D721Med (cell line): ENCODE data around the gene TSPAN16.

Experiments used
- DNase-seq: peaks from one replicate; pipeline ENCODE4 v3.0.0; 2011; ENCODE audit warnings: low spot score; ENCODE audit not compliant: insufficient read length
- FAIRE-seq: peaks from 2 replicates; lab custom pipeline; 2011; peaks lifted over from hg19 to GRCh38; lab: Jason Lieb, UNC
- CTCF ChIP-seq: IDR thresholded peaks from 2 replicates; pipeline ENCODE4 v1.5.1; 2012; ENCODE audit warnings: mild to moderate bottlenecking, control low read depth; ENCODE audit not compliant: insufficient read depth; ENCODE audit errors: missing control alignments

Gene TSPAN16

GRCh38 chr19:11252665-11253355, 43.1 kb upstream of the TSPAN16 start:
- DNase-seq, result no peak
- TF ChIP-seq CTCF, result no peak
- no peak for FAIRE-seq

- FAIRE-seq (no peak), DNase-seq (no peak)
- no peak for TF ChIP-seq CTCF
Observed at GRCh38 chr19:11254666-11255065, 41.3 kb upstream of the TSPAN16 start.

GRCh38 chr19:11256189-11256588, 39.8 kb upstream of the TSPAN16 start:
- DNase-seq (no peak), FAIRE-seq (no peak)
- no peak for TF ChIP-seq CTCF

- FAIRE-seq (no peak), DNase-seq (no peak)
- TF ChIP-seq CTCF, result no peak
Observed at GRCh38 chr19:11257846-11258380, 38.0 kb upstream of the TSPAN16 start.

DNA sequence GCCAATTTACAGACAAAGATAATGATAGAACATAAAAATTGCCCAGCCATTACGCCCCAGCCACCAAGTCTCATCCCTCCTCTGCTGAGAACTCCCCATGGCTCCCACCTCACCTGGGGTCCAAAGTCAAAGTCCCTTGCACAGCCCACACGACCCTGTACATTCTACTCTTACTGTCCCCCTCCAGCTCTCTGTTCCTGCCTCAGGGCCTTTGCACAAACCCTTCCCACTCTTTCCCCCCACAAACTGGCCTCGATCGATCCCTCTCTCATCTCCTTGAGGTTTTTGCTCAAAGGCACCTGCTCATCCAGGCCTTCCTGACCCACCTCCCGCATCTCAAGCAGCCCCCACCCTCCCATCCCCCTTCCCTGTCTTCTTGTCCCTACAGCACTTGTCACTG, 35.0 kb upstream of the TSPAN16 start:
- no peak for TF ChIP-seq CTCF
- FAIRE-seq, result no peak

GRCh38 chr19:11261431-11261970, 34.5 kb upstream of the TSPAN16 start:
- DNase-seq, result no peak
- FAIRE-seq, result no peak
- no peak for TF ChIP-seq CTCF

More for the DNA sequence above, 35.0 kb upstream of the TSPAN16 start:
- DNase-seq, result no peak
